D721Med (cell line): ENCODE measurements around the gene ADAP1.

Source experiments
- DNase-seq: peaks from one replicate; pipeline ENCODE4 v3.0.0; 2011; ENCODE audit warnings: low spot score; ENCODE audit not compliant: insufficient read length
- FAIRE-seq: peaks from 2 replicates; lab custom pipeline; 2011; peaks lifted over from hg19 to GRCh38; lab: Jason Lieb, UNC
- TF ChIP-seq, protein P1 (sequence below): IDR thresholded peaks from 2 replicates; pipeline ENCODE4 v1.5.1; 2012; ENCODE audit warnings: mild to moderate bottlenecking, control low read depth; ENCODE audit not compliant: insufficient read depth; ENCODE audit errors: missing control alignments

Gene ADAP1

DNA sequence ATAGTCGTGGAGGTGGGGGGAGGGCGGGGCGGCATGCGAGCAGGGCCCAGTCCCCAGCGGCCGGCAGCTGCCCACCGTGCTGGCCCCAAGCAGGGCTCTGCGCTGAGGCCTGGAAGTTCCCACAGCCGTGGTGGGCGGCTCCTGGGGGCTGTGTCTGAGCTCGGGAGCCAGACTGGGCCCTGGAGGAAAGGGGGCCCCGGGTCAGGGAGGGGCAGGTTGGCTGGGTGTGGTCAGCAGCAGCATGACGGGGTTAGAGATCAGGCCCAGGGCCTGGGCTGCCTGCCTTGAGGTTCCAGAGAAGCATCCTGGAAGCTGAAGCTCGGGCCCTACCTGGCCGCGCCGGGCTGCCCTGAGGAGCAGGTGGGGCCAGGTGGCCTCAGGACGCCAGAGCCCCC lies 56.0 kb downstream of the ADAP1 start:
- FAIRE-seq: no peak
- no peak for DNase-seq
- TF ChIP-seq, protein P1, sequence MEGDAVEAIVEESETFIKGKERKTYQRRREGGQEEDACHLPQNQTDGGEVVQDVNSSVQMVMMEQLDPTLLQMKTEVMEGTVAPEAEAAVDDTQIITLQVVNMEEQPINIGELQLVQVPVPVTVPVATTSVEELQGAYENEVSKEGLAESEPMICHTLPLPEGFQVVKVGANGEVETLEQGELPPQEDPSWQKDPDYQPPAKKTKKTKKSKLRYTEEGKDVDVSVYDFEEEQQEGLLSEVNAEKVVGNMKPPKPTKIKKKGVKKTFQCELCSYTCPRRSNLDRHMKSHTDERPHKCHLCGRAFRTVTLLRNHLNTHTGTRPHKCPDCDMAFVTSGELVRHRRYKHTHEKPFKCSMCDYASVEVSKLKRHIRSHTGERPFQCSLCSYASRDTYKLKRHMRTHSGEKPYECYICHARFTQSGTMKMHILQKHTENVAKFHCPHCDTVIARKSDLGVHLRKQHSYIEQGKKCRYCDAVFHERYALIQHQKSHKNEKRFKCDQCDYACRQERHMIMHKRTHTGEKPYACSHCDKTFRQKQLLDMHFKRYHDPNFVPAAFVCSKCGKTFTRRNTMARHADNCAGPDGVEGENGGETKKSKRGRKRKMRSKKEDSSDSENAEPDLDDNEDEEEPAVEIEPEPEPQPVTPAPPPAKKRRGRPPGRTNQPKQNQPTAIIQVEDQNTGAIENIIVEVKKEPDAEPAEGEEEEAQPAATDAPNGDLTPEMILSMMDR: no peak

DNA sequence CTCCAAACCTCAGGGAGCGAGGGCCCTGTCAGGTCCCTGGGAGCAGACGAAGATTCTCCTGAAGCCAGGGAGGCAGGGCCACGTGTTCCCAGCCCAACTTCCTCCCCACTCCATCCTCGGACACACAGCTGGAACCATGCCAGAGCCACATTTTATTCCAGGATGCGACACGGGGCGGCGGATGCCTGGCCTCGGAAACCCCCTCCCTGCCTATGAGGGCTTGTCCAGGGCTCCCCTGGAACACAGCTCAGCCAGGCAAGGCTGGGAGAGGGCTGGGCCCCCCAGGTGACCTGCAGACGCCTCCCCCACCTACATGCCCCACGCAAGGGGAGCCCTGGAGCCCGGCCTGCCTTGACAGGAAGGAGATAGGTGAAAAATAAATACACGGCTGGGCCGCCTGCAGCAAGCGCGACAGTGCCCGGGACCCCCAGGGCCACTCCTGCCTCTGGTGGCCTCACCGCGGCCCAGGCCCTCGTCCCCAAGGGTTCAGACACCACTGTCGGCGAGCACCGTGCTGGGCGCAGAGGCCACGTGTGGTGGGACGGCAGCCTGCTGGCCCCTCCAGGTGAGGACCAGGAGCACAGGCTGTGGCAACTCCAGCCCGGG lies 56.6 kb downstream of the ADAP1 start:
- TF ChIP-seq, protein P1: no peak
- no peak for FAIRE-seq
- no peak for DNase-seq

DNA sequence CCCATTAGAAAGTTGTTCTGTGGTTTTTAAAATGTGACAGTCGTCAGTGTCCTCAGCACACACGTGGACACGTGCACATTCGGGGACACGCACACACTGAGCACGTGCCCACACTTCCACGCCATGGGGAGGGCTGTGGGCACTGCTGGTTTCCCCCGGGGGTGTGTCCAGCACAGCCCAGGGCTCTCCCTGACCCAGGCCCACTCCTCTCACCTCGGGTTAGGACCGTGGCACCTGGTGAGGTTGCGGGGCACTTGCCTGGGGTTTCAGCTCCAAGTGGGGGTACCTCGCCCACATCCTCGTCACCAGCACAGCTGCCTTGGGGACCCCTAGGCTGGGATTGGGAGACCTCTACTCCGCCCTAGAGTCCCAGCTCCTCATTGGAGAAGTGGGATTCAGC lies 57.4 kb downstream of the ADAP1 start:
- FAIRE-seq: no peak
- DNase-seq: no peak
- TF ChIP-seq, protein P1: no peak

DNA sequence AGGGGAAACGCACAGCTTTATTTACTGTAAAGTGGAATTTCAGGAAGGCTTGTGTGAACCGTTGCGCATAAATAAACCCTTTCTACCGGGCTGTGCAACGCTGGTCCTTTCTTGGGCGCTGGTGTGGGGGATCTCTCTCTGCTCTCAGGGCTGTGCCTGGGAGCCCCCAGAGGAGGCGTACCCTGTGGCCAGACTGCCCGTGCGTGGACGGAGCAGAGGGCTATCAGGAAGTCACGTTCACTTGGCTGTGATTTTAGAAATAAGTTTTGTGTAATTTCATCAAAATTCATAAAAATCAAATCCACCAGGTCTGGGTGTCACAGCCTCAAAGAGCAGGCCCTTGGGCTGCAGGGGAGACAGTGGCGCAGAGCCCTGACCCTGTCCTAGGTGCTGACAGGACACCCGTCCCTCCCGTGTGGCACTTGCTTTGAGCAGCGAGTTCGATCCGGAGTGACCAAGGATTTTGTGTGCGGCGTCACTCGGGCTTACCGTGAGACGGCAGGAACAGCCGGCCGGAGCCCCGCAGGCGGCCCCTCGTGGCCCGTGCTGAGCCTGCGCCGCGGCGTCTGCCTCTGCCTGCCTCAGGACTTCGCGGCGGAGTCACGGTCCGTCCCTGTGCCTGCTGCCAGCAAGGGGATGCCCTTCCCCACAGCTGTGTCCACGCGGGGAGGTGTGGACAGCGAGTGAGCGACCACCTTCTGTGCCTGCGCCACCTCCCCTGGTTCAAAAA lies 58.0 kb downstream of the ADAP1 start:
- TF ChIP-seq, protein P1: no peak
- no peak for DNase-seq
- FAIRE-seq: no peak

DNA sequence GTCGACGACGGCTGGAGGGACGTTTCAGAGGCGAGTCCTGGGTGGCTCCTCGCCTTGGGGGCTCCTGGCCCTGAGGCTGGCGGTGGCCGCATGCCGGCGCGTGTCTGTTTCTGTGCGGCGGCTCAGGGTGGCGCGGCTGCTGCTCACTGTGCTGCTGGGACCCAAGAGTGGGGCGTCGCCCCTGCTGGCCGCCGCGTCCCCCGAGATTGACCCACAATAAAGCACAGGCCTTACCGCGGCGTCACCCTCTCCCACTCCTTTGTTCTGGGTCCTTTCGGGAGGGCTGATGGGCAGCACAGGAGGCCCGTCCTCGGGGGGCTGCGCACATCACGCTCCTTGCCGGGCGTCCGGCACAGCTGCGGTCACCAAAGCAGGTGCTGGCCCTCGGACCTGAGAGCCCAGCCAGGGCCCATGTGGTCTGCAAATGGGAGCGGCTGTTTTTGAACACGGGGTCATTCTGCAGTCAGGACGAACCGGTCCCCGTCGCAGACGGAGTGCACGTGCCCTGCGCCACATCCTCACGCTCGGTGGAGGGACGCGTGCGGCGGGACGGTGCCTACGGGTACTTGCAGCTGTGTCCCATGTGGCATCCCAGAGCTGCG lies 58.9 kb downstream of the ADAP1 start:
- TF ChIP-seq, protein P1: no peak
- DNase-seq (no peak), FAIRE-seq (no peak)

DNA sequence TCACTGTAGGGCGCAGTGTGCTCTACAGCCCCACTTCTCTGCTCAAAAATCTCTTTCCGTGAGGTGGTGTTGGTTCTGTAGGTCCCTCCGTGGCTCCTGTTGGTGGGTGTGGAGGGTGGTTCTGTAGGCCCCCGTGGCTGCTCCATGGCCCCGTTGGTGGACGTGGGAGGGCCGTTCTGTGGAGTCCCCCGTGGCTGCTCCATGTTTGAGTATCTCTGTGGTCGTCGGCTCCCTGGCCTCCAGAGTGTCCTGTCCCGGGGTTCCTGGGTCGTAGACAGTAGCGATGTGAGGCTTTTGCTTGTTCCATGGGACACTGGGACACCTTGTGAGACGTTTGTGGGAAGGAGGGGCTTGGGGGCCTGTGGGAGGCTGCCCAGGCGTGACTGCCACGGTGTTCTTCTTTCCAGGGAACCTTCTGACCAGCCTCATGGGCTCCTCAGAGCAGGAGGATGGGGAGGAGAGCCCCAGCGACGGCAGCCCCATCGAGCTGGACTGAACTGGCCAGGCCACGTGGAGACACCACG lies 59.5 kb downstream of the ADAP1 start:
- no peak for FAIRE-seq
- TF ChIP-seq, protein P1: no peak

More for the DNA sequence above, 59.5 kb downstream of the ADAP1 start:
- no peak for DNase-seq
